ENCODE data around the gene EMILIN1. TPM values are rescaled to one million over a fixed set of nuclear protein-coding genes. Genes with fewer than 3 reads are reported as not detected.

EMILIN1 gene
- total and polyA plus RNA-seq, 2 donors (not counting 3 experiments of a cell fraction or from before 2014, with no cell fraction given) = 11.7 to 16.6 TPM

- peaks cover 18% of the 10 kb centered on the region for H3K79me2 ChIP-seq (ENCODE audit: control insufficient read depth, insufficient read depth, low read length)
- FAIRE-seq (no peak), DNase-seq (ENCODE audit: low read depth, low spot score) (no peak)
- no peaks in the 10 kb centered on the region for H3K27me3 ChIP-seq (ENCODE audit: control insufficient read depth in 2 of 2, insufficient read depth in 2 of 2, low read length in 2 of 2)
- intact Hi-C loops (cut with micrococcal nuclease) = no loop called here
- H2AFZ ChIP-seq (ENCODE audit: low read depth, low read length) = no peak overlapping the region
- BruUV-seq (replicated peaks) = TSS peak; percentile 34
- TF ChIP-seq EZH2 (IDR thresholded peaks at IDR 0.05; ENCODE audit: borderline replicate concordance, low read depth, low read length, severe bottlenecking) = no peak
- TF ChIP-seq MAX (IDR thresholded peaks at IDR 0.05; ENCODE audit: insufficient read depth, insufficient read length) = no peak
- no peak for TF ChIP-seq JUN (IDR thresholded peaks at IDR 0.05; ENCODE audit: borderline replicate concordance, insufficient read depth, insufficient read length, low read depth)
- peak overlapping the region; percentile 87 for H3K4me2 ChIP-seq (ENCODE audit: insufficient read depth, low read length)
- ChIA-PET CTCF (interaction anchor here (1.0 to 2.2 kb wide), 12 partner anchors 10 to 170 kb away, joined by 3 to 14 read pairs (median 7); partner anchors contain the start of genes ABHD1, AGBL5 and TRIM54), POLR2A (interaction anchor here (1.5 to 1.9 kb wide), 2 partner anchors 10 to 83 kb away, joined by 3 to 7 read pairs; partner anchors contain the start of gene ABHD1)
- H3K9me1 ChIP-seq (replicated peaks; ENCODE audit: control insufficient read depth, extremely low read depth, insufficient read depth, low read length) = no peaks in the 10 kb centered on the region
- H3K36me3 ChIP-seq (ENCODE audit: control insufficient read depth in 2 of 2, extremely low read depth in 1 of 2, insufficient read depth in 2 of 2, low read length in 2 of 2) = peaks cover 6 to 27% of the 10 kb centered on the region in 2 experiments
- H3K9me3 ChIP-seq (replicated peaks; ENCODE audit: control insufficient read depth, insufficient read depth, low read length) = no peaks in the 10 kb centered on the region
- dilution Hi-C loops (cut with MboI; ENCODE audit: extremely low pct_ligation_motif_present, low sequenced_read_pairs) = no loop called here
- H3K4me1 ChIP-seq (ENCODE audit: control insufficient read depth, extremely low read depth, insufficient read depth, low read length) = peaks cover 10% of the 10 kb centered on the region
- no peak overlapping the region for H3K27ac ChIP-seq (ENCODE audit: insufficient read depth, low read depth, low read length)
- H4K20me1 ChIP-seq (replicated peaks; ENCODE audit: control insufficient read depth, extremely low read depth, insufficient read depth, low read length) = no peaks in the 10 kb centered on the region
- H3K9ac ChIP-seq (replicated peaks; ENCODE audit: extremely low read depth, insufficient read depth, low read length) = peak overlapping the region; percentile 86
- H3K4me3 ChIP-seq (replicated peaks in 1 of 3; ENCODE audit: insufficient read depth in 1 of 3, low read depth in 1 of 3, low read length in 3 of 3) = peak overlapping the region; percentile 78 to 97 (median 84)
Measured at GRCh38 chr2:27133195-27133875, 54.9 kb downstream of the EMILIN1 start.

Data from endothelial cell of umbilical vein (primary cell).